H1 (cell line): Measurements from ENCODE around the gene BNC1. TPM values are rescaled to one million over a fixed set of nuclear protein-coding genes. Genes with fewer than 3 reads are reported as not detected.

Experiments
- CTCF ChIA-PET: fragments of 300-600 bp; sonication (Branson Sonifier 250); formaldehyde crosslinking; loops from one replicate; lab custom pipeline; 2021; ENCODE audit not compliant: partially characterized antibody; lab: Charles Lee
- POLR2A ChIA-PET: fragments of 300-600 bp; sonication (Branson Sonifier 250); formaldehyde crosslinking; loops from one replicate; lab custom pipeline; 2021; ENCODE audit warnings: inconsistent platforms; ENCODE audit not compliant: partially characterized antibody; lab: Charles Lee
- DNase-seq, 2 experiments: peaks; one replicate each; pipeline versions ENCODE4 v3.0.0 to v3.0.0-alpha.2; 2010 to 2022; ENCODE audit warnings: low spot score in 2 of 2, low read depth in 1 of 2, mixed read lengths in 1 of 2
- FAIRE-seq: peaks from 2 replicates; lab custom pipeline; 2011; peaks lifted over from hg19 to GRCh38; lab: Jason Lieb, UNC
- H2AFZ ChIP-seq: 2 replicates; pipeline ENCODE4 v1.8.1; 2012; ENCODE audit warnings: low read length, inconsistent platforms
- H2AK5ac ChIP-seq: 2 replicates; pipeline ENCODE4 v1.6.1; 2013; ENCODE audit warnings: low read depth, low read length
- H2BK120ac ChIP-seq: replicated peaks from 2 replicates; pipeline ENCODE3; 2013; ENCODE audit warnings: low read depth, low read length, inconsistent platforms
- H2BK12ac ChIP-seq: 2 replicates; pipeline ENCODE4 v1.6.1; 2013; ENCODE audit warnings: low read depth, low read length
- H2BK15ac ChIP-seq: 2 replicates; pipeline ENCODE4 v1.6.1; 2013; ENCODE audit warnings: low read length
- H2BK20ac ChIP-seq: 2 replicates; pipeline ENCODE4 v1.6.1; 2013; ENCODE audit warnings: low read length
- H2BK5ac ChIP-seq: 2 replicates; pipeline ENCODE4 v1.6.1; 2013; ENCODE audit warnings: low read depth, low read length
- H3K14ac ChIP-seq: 2 replicates; pipeline ENCODE4 v1.6.1; 2013; ENCODE audit warnings: inconsistent platforms; ENCODE audit not compliant: insufficient read length
- H3K18ac ChIP-seq: 2 replicates; pipeline ENCODE4 v1.6.1; 2013; ENCODE audit warnings: low read length; ENCODE audit errors: extremely low read depth
- H3K23ac ChIP-seq: 2 replicates; pipeline ENCODE4 v1.6.1; 2013; ENCODE audit warnings: inconsistent platforms; ENCODE audit not compliant: insufficient read length
- H3K23me2 ChIP-seq: 2 replicates; pipeline ENCODE4 v1.6.1; 2013; ENCODE audit warnings: low read depth, low read length
- H3K27ac ChIP-seq: 2 replicates; pipeline ENCODE4 v1.6.1; 2011; ENCODE audit warnings: low read depth, low read length, inconsistent platforms
- H3K27me3 ChIP-seq, 4 experiments: replicated peaks in 1 of 4; 1 replicate in 1 of 4; 2 replicates in 3 of 4; pipeline versions ENCODE4 v1.6.1 to v1.8.1; 2011 to 2013; ENCODE audit warnings: low read length in 3 of 4, mild to moderate bottlenecking in 3 of 4, inconsistent platforms in 2 of 4, mixed read lengths in 2 of 4, moderate library complexity in 1 of 4; ENCODE audit not compliant: control insufficient read depth in 3 of 4, insufficient read depth in 3 of 4; ENCODE audit errors: extremely low read depth in 1 of 4
- H3K36me3 ChIP-seq, 4 experiments: 2 replicates each; pipeline versions ENCODE4 v1.6.1 to v1.8.1; 2011 to 2013; ENCODE audit warnings: mild to moderate bottlenecking in 4 of 4, low read length in 3 of 4, moderate library complexity in 2 of 4, control low read depth in 1 of 4, inconsistent platforms in 1 of 4; ENCODE audit not compliant: insufficient read depth in 4 of 4, control insufficient read depth in 2 of 4
- H3K4ac ChIP-seq: replicated peaks from 2 replicates; pipeline ENCODE3; 2013; ENCODE audit warnings: low read length, low read depth, mixed read lengths, inconsistent platforms; ENCODE audit not compliant: insufficient read length
- H3K4me1 ChIP-seq, 4 experiments: replicated peaks in 1 of 4; 1 replicate in 1 of 4; 2 replicates in 3 of 4; pipeline versions ENCODE4 v1.6.1 to v1.8.1; 2011 to 2013; ENCODE audit warnings: low read length in 3 of 4, inconsistent platforms in 2 of 4, mixed read lengths in 1 of 4; ENCODE audit not compliant: insufficient read depth in 4 of 4, control insufficient read depth in 3 of 4
- H3K4me2 ChIP-seq, 2 experiments: 2 replicates each; pipeline versions ENCODE4 v1.6.1 to v1.8.1; 2011 to 2013; ENCODE audit warnings: low read depth in 2 of 2, low read length in 2 of 2, control low read depth in 1 of 2, inconsistent platforms in 1 of 2, mild to moderate bottlenecking in 1 of 2; ENCODE audit not compliant: insufficient read depth in 1 of 2
- H3K4me3 ChIP-seq, 4 experiments: fragments of 200-600, 300-600 bp in 1 of 4; sonication (generic), shearing (Covaris generic), sonication (Bioruptor Twin) in 1 of 4; 2 replicates each; pipeline versions ENCODE4 v1.5.1 to v1.8.1; 2011 to 2016; ENCODE audit warnings: low read length in 4 of 4, low read depth in 3 of 4, control low read depth in 2 of 4, inconsistent platforms in 2 of 4, mild to moderate bottlenecking in 2 of 4, mixed read lengths in 1 of 4, moderate library complexity in 1 of 4; ENCODE audit not compliant: insufficient read depth in 2 of 4; ENCODE audit errors: extremely low read depth in 1 of 4
- H3K56ac ChIP-seq: replicated peaks from 2 replicates; pipeline ENCODE3; 2013; ENCODE audit warnings: low read depth, mild to moderate bottlenecking, mixed read lengths, low read length, inconsistent platforms; ENCODE audit not compliant: insufficient read length
- H3K79me1 ChIP-seq: 2 replicates; pipeline ENCODE4 v1.6.1; 2013; ENCODE audit warnings: low read depth, low read length, control low read depth
- H3K79me2 ChIP-seq, 2 experiments: 2 replicates each; pipeline versions ENCODE4 v1.6.1 to v1.8.1; 2012 to 2013; ENCODE audit warnings: low read length in 2 of 2, mild to moderate bottlenecking in 2 of 2, inconsistent platforms in 1 of 2; ENCODE audit not compliant: insufficient read depth in 2 of 2, control insufficient read depth in 1 of 2
- H3K9ac ChIP-seq, 4 experiments: replicated peaks in 1 of 4; 1 replicate in 1 of 4; 2 replicates in 3 of 4; pipeline versions ENCODE4 v1.6.1 to v1.8.1; 2011 to 2013; ENCODE audit warnings: low read depth in 3 of 4, low read length in 3 of 4, control low read depth in 2 of 4, mild to moderate bottlenecking in 2 of 4, moderate library complexity in 2 of 4, inconsistent platforms in 1 of 4; ENCODE audit errors: extremely low read depth in 1 of 4
- H3K9me3 ChIP-seq, 2 experiments: 2 replicates each; pipeline versions ENCODE4 v1.6.1 to v1.8.1; 2012 to 2013; ENCODE audit warnings: mild to moderate bottlenecking in 2 of 2, moderate library complexity in 2 of 2, control low read depth in 1 of 2, inconsistent platforms in 1 of 2, low read depth in 1 of 2, low read length in 1 of 2, mixed read lengths in 1 of 2; ENCODE audit not compliant: insufficient read depth in 2 of 2
- H4K20me1 ChIP-seq, 2 experiments: replicated peaks in 1 of 2; 2 replicates each; pipeline versions ENCODE3 to v1.8.1; 2011 to 2013; ENCODE audit warnings: inconsistent platforms in 2 of 2, low read length in 2 of 2, mild to moderate bottlenecking in 1 of 2; ENCODE audit not compliant: insufficient read depth in 2 of 2, control insufficient read depth in 1 of 2
- H4K5ac ChIP-seq: 2 replicates; pipeline ENCODE4 v1.6.1; 2013; ENCODE audit warnings: low read length, low read depth, mixed read lengths, inconsistent platforms; ENCODE audit not compliant: insufficient read length
- H4K8ac ChIP-seq: 2 replicates; pipeline ENCODE4 v1.8.0; 2013; ENCODE audit warnings: mild to moderate bottlenecking, moderate library complexity, low read length, inconsistent platforms; ENCODE audit not compliant: insufficient read depth; ENCODE audit errors: extremely low read depth
- H4K91ac ChIP-seq: replicated peaks from 2 replicates; pipeline ENCODE3; 2013; ENCODE audit warnings: low read length, mixed read lengths, inconsistent platforms; ENCODE audit not compliant: insufficient read length
- SIX5 ChIP-seq: IDR thresholded peaks from 2 replicates; pipeline ENCODE4 v1.6.1; 2011; ENCODE audit warnings: mild to moderate bottlenecking, low read depth, low read length
- WGBS, 2 experiments: shearing (Covaris generic) in 1 of 2; methylation state at CpG; one replicate each; pipeline versions ENCODE4 v1.1.6 to v1.1.7; 2013 to 2015; ENCODE audit warnings: low lambda C conversion rate in 2 of 2, mixed read lengths in 2 of 2, inconsistent platforms in 1 of 2, low coverage in 1 of 2, missing lambda C conversion rate in 1 of 2; ENCODE audit not compliant: insufficient replicate concordance in 2 of 2, insufficient coverage in 1 of 2, insufficient read length in 1 of 2; ENCODE audit errors: extremely low coverage in 1 of 2, missing lambda C conversion rate in 1 of 2; 5-methylcytosine and 5-hydroxymethylcytosine counted together
- polyA plus RNA-seq, 7 experiments: library from polyadenylated mRNA; depleted of rRNA in 3 of 7; stranded (reverse) in 5 of 7; unstranded in 2 of 7; fragments of >200 nt in 5 of 7; fragments of 200-250 nt in 2 of 7; gene quantifications; 1 replicate in 5 of 7; 2 replicates in 1 of 7; 4 replicates in 1 of 7; pipeline versions ENCODE4 v1.2.1 to v1.2.3, GENCODE V29; 2011 to 2013; ENCODE audit warnings: missing spikeins in 2 of 7, mixed read lengths in 2 of 7
- total RNA-seq: library from RNA; stranded (reverse); fragmentation: NEBNext Ultra II Directional; extraction: Animal tissue kit (Norgen Biotek cat#: 25700); gene quantifications from 2 replicates; pipeline ENCODE4 v1.2.1, GENCODE V29; 2021

The BNC1 gene
- total and polyA plus RNA-seq, 2 of the 8 experiments (the other 6 are each of a cell fraction or from before 2014, with no cell fraction given), result 0.99 to 2.1 TPM

- H3K79me2 ChIP-seq, result no peaks in the 10 kb centered on the region
- no peak for FAIRE-seq
Measured at GRCh38 chr15:83276661-83277060, 7.8 kb downstream of the BNC1 start.

More at GRCh38 chr15:83276661-83277060, 7.8 kb downstream of the BNC1 start:
- Histone ChIP-seq H3K56ac (no peak overlapping the region), H3K4ac (no peak overlapping the region), H3K4me2 (no peak overlapping the region), H3K9me3 (no peaks in the 10 kb centered on the region), H3K4me1 (no peaks in the 10 kb centered on the region), H3K27ac (no peak overlapping the region), H2AK5ac (no peak overlapping the region), H4K5ac (no peak overlapping the region), H3K14ac (no peak overlapping the region), H4K20me1 (no peaks in the 10 kb centered on the region), H2BK15ac (no peak overlapping the region), H3K36me3 (no peaks in the 10 kb centered on the region), H3K23ac (no peak overlapping the region), H3K9ac (no peak overlapping the region), H3K27me3 (peaks cover 0 to 7% (median 2%) of the 10 kb centered on the region in 4 experiments; a peak in 5 of 7 replicates), H3K23me2 (no peaks in the 10 kb centered on the region), H4K8ac (no peak overlapping the region), H3K4me3 (no peak overlapping the region), H2BK20ac (no peak overlapping the region), H3K79me1 (no peaks in the 10 kb centered on the region), H4K91ac (no peak overlapping the region), H3K18ac (no peak overlapping the region), H2BK12ac (no peak overlapping the region), H2AFZ (no peak overlapping the region), H2BK5ac (no peak overlapping the region), H2BK120ac (no peak overlapping the region)
- no peak for DNase-seq
- ChIA-PET CTCF (interaction anchor here (0.6 to 1.2 kb wide), 3 partner anchors 28 to 237 kb away, joined by 3 read pairs; no protein-coding TSS in a partner anchor), POLR2A (no interaction called here)
- WGBS, 2 experiments, result 94% methylated on average over 5 of the region's 5 CpGs; no CpG with 5 or more reads in 1 of the 2 experiments
- no peak for TF ChIP-seq SIX5
